ENCODE data around the gene CAB39L. TPM values are rescaled to one million over a fixed set of nuclear protein-coding genes. Genes with fewer than 3 reads are reported as not detected.

Gene CAB39L
- total and polyA plus RNA-seq, 2 of the 13 experiments (the other 11 are each of a cell fraction or from before 2014, with no cell fraction given) = 3.1 to 6.1 TPM

DNA sequence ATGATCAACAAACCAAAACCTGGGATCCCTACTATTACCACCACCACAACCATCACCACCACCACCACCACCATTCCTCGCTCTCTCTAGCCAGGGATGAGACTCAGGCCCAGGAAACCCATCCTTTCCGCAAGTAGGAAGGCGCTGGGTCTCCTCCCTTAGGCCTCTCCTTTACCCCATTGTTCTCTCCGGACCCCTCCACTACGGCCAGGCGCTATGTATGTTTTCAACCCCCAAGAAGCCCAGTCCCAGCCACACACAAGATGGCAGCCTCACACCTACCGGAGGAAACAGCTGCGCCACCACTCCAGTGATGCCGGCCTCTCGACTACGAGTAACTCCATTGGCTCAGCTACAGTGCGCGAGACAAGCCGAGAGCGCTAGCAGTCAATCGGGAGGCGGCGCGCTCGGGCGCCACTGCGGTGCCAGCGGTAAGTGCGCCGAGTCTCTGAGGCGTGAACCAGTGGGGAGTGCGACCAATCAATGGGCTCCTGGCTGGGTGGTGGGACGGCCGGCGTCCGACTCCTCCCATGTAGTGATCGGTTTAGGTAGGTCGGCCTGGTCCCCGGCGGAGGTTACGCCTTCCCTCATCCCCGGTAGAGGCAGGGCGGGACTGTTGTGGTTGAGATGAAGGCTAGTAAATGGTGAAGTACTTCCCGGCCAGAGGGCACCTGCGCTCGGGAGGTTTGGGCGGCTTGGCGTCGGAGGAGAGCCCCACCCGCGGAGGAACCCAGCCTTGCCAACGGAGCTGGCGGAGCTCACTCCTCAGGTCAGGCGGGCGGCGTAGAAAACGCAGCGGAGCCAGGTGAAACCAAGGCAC is at the start of gene CAB39L, which contains the start of gene SETDB2 (continued):
- TF ChIP-seq, protein P1, sequence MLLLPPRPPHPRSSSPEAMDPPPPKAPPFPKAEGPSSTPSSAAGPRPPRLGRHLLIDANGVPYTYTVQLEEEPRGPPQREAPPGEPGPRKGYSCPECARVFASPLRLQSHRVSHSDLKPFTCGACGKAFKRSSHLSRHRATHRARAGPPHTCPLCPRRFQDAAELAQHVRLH (CRISPR knock-in tag; IDR thresholded peaks at IDR 0.05; ENCODE audit: borderline replicate concordance, low read depth) = peak; percentile 10; the same call in 1 of the 2 replicates
- TF ChIP-seq FLYWCH1 (CRISPR knock-in tag; IDR thresholded peaks at IDR 0.05) (no peak), NFKBIZ (CRISPR knock-in tag; IDR thresholded peaks at IDR 0.05) (peak; percentile 15; the same call in 1 of the 2 replicates), TGIF2 (CRISPR knock-in tag; IDR thresholded peaks at IDR 0.05) (peak; percentile 41), KAT2B (IDR thresholded peaks at IDR 0.05; ENCODE audit: borderline replicate concordance, low read depth, low read length) (no peak), CREB1 (IDR thresholded peaks at IDR 0.05) (peak; percentile 68), CREB1 (CRISPR knock-in tag; IDR thresholded peaks at IDR 0.05) (peak; percentile 92), ZSCAN12 (CRISPR knock-in tag; IDR thresholded peaks at IDR 0.05) (no peak), POGZ (CRISPR knock-in tag; IDR thresholded peaks at IDR 0.05) (peak; percentile 99), EEA1 (CRISPR knock-in tag; IDR thresholded peaks at IDR 0.05; ENCODE audit: borderline replicate concordance) (no peak), HNF4A (CRISPR knock-in tag; IDR thresholded peaks at IDR 0.05) (no peak), TSC22D2 (CRISPR knock-in tag; IDR thresholded peaks at IDR 0.05; ENCODE audit: borderline replicate concordance) (no peak), ZNF816 (CRISPR knock-in tag; IDR thresholded peaks at IDR 0.05; ENCODE audit: borderline replicate concordance) (peak; percentile 94; the same call in 1 of the 2 replicates), RXRB (CRISPR knock-in tag; IDR thresholded peaks at IDR 0.05; ENCODE audit: borderline replicate concordance) (no peak), IRX3 (CRISPR knock-in tag; IDR thresholded peaks at IDR 0.05; ENCODE audit: borderline replicate concordance, low read depth) (no peak), ZBTB20 (CRISPR knock-in tag; IDR thresholded peaks at IDR 0.05; ENCODE audit: borderline replicate concordance, low read depth) (0 out of 2 replicates have a peak, but pooled peaks have one; percentile 33), SRSF1 (optimal IDR thresholded peaks at IDR 0.05; ENCODE audit: low read depth, low read length) (peak; percentile 73)
- TF ChIP-seq, protein P2, sequence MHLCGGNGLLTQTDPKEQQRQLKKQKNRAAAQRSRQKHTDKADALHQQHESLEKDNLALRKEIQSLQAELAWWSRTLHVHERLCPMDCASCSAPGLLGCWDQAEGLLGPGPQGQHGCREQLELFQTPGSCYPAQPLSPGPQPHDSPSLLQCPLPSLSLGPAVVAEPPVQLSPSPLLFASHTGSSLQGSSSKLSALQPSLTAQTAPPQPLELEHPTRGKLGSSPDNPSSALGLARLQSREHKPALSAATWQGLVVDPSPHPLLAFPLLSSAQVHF (CRISPR knock-in tag; IDR thresholded peaks at IDR 0.05) = no peak
- TF ChIP-seq, protein P3, sequence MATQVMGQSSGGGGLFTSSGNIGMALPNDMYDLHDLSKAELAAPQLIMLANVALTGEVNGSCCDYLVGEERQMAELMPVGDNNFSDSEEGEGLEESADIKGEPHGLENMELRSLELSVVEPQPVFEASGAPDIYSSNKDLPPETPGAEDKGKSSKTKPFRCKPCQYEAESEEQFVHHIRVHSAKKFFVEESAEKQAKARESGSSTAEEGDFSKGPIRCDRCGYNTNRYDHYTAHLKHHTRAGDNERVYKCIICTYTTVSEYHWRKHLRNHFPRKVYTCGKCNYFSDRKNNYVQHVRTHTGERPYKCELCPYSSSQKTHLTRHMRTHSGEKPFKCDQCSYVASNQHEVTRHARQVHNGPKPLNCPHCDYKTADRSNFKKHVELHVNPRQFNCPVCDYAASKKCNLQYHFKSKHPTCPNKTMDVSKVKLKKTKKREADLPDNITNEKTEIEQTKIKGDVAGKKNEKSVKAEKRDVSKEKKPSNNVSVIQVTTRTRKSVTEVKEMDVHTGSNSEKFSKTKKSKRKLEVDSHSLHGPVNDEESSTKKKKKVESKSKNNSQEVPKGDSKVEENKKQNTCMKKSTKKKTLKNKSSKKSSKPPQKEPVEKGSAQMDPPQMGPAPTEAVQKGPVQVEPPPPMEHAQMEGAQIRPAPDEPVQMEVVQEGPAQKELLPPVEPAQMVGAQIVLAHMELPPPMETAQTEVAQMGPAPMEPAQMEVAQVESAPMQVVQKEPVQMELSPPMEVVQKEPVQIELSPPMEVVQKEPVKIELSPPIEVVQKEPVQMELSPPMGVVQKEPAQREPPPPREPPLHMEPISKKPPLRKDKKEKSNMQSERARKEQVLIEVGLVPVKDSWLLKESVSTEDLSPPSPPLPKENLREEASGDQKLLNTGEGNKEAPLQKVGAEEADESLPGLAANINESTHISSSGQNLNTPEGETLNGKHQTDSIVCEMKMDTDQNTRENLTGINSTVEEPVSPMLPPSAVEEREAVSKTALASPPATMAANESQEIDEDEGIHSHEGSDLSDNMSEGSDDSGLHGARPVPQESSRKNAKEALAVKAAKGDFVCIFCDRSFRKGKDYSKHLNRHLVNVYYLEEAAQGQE (IDR thresholded peaks at IDR 0.05; ENCODE audit: borderline replicate concordance in 1 of 2, low read depth in 1 of 2, low read length in 2 of 2) = 0 out of 4 replicates have a peak, but pooled peaks of 1 of the 2 experiments have one; percentile 47
- TF ChIP-seq, protein P4, sequence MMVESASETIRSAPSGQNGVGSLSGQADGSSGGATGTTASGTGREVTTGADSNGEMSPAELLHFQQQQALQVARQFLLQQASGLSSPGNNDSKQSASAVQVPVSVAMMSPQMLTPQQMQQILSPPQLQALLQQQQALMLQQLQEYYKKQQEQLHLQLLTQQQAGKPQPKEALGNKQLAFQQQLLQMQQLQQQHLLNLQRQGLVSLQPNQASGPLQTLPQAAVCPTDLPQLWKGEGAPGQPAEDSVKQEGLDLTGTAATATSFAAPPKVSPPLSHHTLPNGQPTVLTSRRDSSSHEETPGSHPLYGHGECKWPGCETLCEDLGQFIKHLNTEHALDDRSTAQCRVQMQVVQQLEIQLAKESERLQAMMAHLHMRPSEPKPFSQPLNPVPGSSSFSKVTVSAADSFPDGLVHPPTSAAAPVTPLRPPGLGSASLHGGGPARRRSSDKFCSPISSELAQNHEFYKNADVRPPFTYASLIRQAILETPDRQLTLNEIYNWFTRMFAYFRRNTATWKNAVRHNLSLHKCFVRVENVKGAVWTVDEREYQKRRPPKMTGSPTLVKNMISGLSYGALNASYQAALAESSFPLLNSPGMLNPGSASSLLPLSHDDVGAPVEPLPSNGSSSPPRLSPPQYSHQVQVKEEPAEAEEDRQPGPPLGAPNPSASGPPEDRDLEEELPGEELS (CRISPR knock-in tag; IDR thresholded peaks at IDR 0.05) = no peak; the same call in none of the 2 replicates

All from HepG2 (cell line).